GM23338 (cell line): ENCODE measurements around the gene NIM1K. TPM values are rescaled to one million over a fixed set of nuclear protein-coding genes. Genes with fewer than 3 reads are reported as not detected.
A peak's percentile ranks its signal among the peaks of the same experiment; 100 is the strongest.

ENCODE experiments used
- ATAC-seq: fragments of 200-7000 bp; cut with Tn5 transposase; 3 replicates; pipeline ENCODE4 v1.9.1; 2020
- DNase-seq: peaks from one replicate; pipeline ENCODE4 v3.0.0-alpha.2; 2015; ENCODE audit warnings: low spot score
- H2AFZ ChIP-seq: fragments of 200-600 bp; sonication (generic); 2 replicates; pipeline ENCODE4 v1.8.0; 2016; ENCODE audit warnings: antibody characterized with exemption, mild to moderate bottlenecking, moderate library complexity
- H3F3A ChIP-seq: fragments of 200-600 bp; sonication (generic); replicated peaks from 2 replicates; pipeline ENCODE4 v1.8.0; 2017; ENCODE audit warnings: antibody characterized with exemption, mixed run types, low read depth
- H3K27ac ChIP-seq: fragments of 200-600 bp; sonication (generic); 2 replicates; pipeline ENCODE4 v1.6.1; 2016; ENCODE audit warnings: low read depth
- H3K27me3 ChIP-seq: fragments of 200-600 bp; sonication (generic); 2 replicates; pipeline ENCODE4 v1.8.0; 2016; ENCODE audit warnings: mild to moderate bottlenecking, mixed run types, moderate library complexity; ENCODE audit not compliant: insufficient read depth
- H3K36me3 ChIP-seq: fragments of 200-600 bp; sonication (generic); 2 replicates; pipeline ENCODE4 v1.8.0; 2016; ENCODE audit warnings: mild to moderate bottlenecking; ENCODE audit not compliant: insufficient read depth
- H3K4me1 ChIP-seq: fragments of 200-600 bp; sonication (generic); 2 replicates; pipeline ENCODE4 v1.8.0; 2016; ENCODE audit warnings: mild to moderate bottlenecking, moderate library complexity; ENCODE audit not compliant: insufficient read depth
- H3K4me2 ChIP-seq: fragments of 200-600 bp; sonication (generic); 2 replicates; pipeline ENCODE4 v1.7.1; 2017; ENCODE audit warnings: mixed run types
- H3K4me3 ChIP-seq: fragments of 200-600 bp; sonication (generic); 2 replicates; pipeline ENCODE4 v1.6.1; 2016; ENCODE audit warnings: mixed run types
- H3K79me2 ChIP-seq: fragments of 200-600 bp; sonication (generic); replicated peaks from 2 replicates; pipeline ENCODE4 v1.8.0; 2017; ENCODE audit warnings: mild to moderate bottlenecking; ENCODE audit not compliant: insufficient read depth
- H3K9me2 ChIP-seq: fragments of 200-600 bp; sonication (generic); 2 replicates; pipeline ENCODE4 v1.8.0; 2017; ENCODE audit not compliant: insufficient read depth
- H4K20me1 ChIP-seq: fragments of 200-600 bp; sonication (generic); replicated peaks from 2 replicates; pipeline ENCODE4 v1.8.0; 2017; ENCODE audit warnings: mild to moderate bottlenecking; ENCODE audit not compliant: insufficient read depth
- H3K27ac Mint-ChIP-seq: 2 replicates; pipeline ENCODE4 v1.8.0; 2020; ENCODE audit warnings: inconsistent platforms, mild to moderate bottlenecking, moderate library complexity, mixed read lengths
- H3K27me3 Mint-ChIP-seq: 3 replicates; pipeline ENCODE4 v1.8.0; 2022; ENCODE audit warnings: low read depth, mild to moderate bottlenecking, moderate library complexity, mixed read lengths, inconsistent platforms; ENCODE audit not compliant: insufficient read depth, poor library complexity
- H3K36me3 Mint-ChIP-seq: 3 replicates; pipeline ENCODE4 v1.8.0; 2021; ENCODE audit warnings: low read depth, mild to moderate bottlenecking, inconsistent platforms, moderate library complexity, mixed read lengths
- H3K4me1 Mint-ChIP-seq: 3 replicates; pipeline ENCODE4 v1.8.0; 2020; ENCODE audit warnings: mild to moderate bottlenecking, inconsistent platforms, mixed read lengths
- H3K4me3 Mint-ChIP-seq: 3 replicates; pipeline ENCODE4 v1.8.0; 2021; ENCODE audit warnings: moderate library complexity, mild to moderate bottlenecking, inconsistent platforms, mixed read lengths
- H3K9me3 Mint-ChIP-seq: 3 replicates; pipeline ENCODE4 v1.8.0; 2020; ENCODE audit warnings: moderate library complexity, mild to moderate bottlenecking, inconsistent platforms, mixed read lengths
- CREB1 ChIP-seq: fragments of 250-450 bp; sonication (Bioruptor Pico); IDR thresholded peaks from 2 replicates; pipeline ENCODE4 v1.5.0; 2020; ENCODE audit warnings: low read depth, mild to moderate bottlenecking, moderate library complexity
- CTCF ChIP-seq, 2 experiments: fragments of 200-600 bp in 1 of 2; sonication (generic) in 1 of 2; conservative IDR thresholded peaks; 2 replicates each; pipeline versions ENCODE4 v1.5.1 to v1.6.1; 2016 to 2017; ENCODE audit warnings: antibody characterized with exemption in 2 of 2, low read depth in 2 of 2, mild to moderate bottlenecking in 2 of 2, moderate library complexity in 1 of 2
- EZH2 ChIP-seq: fragments of 200-600 bp; sonication (generic); IDR thresholded peaks from one replicate; pipeline ENCODE4 v1.8.0; 2017; ENCODE audit warnings: antibody characterized with exemption, mild to moderate bottlenecking, low read depth; ENCODE audit not compliant: unreplicated experiment
- EZH2phosphoT487 ChIP-seq: fragments of 200-600 bp; sonication (generic); IDR thresholded peaks from one replicate; pipeline ENCODE4 v1.8.1; 2018; ENCODE audit warnings: antibody characterized with exemption; ENCODE audit not compliant: unreplicated experiment
- JUNB ChIP-seq: IDR thresholded peaks from one replicate; pipeline ENCODE4 v1.6.1; 2016; ENCODE audit warnings: antibody characterized with exemption; ENCODE audit not compliant: unreplicated experiment
- NANOG ChIP-seq: IDR thresholded peaks from 2 replicates; pipeline ENCODE4 v1.6.1; 2016; ENCODE audit warnings: antibody characterized with exemption, borderline replicate concordance
- POLR2AphosphoS5 ChIP-seq: IDR thresholded peaks from 2 replicates; pipeline ENCODE4 v1.6.1; 2016; ENCODE audit warnings: antibody characterized with exemption, low read depth
- REST ChIP-seq: IDR thresholded peaks from one replicate; pipeline ENCODE4 v1.6.1; 2018; ENCODE audit warnings: antibody characterized with exemption; ENCODE audit not compliant: unreplicated experiment
- STAT1 ChIP-seq: IDR thresholded peaks from one replicate; pipeline ENCODE4 v1.6.1; 2016; ENCODE audit warnings: antibody characterized with exemption; ENCODE audit not compliant: unreplicated experiment
- ZNF114 ChIP-seq: fragments of 250-450 bp; sonication (Bioruptor Pico); IDR thresholded peaks from 2 replicates; pipeline ENCODE4 v1.5.0; 2020; ENCODE audit warnings: mild to moderate bottlenecking, moderate library complexity
- ZNF331 ChIP-seq: fragments of 250-450 bp; sonication (Bioruptor Pico); IDR thresholded peaks from 2 replicates; pipeline ENCODE4 v1.5.0; 2020; ENCODE audit warnings: low read depth, mild to moderate bottlenecking, moderate library complexity
- long read RNA-seq: library from polyadenylated mRNA; unstranded; transcript quantifications from one replicate; pipeline ENCODE4 v2.0.0, GENCODE V29; 2020; ENCODE audit not compliant: unreplicated experiment
- polyA plus RNA-seq: library from polyadenylated mRNA; unstranded; fragments of >200 nt; fragmentation: Nextera tagmentation; extraction: Ambion mirVana; gene quantifications from 2 replicates; pipeline ENCODE4 v1.2.1, GENCODE V29; 2016
- total RNA-seq: library from RNA; depleted of rRNA; stranded (reverse); fragments of >200 nt; shearing (Covaris generic); gene quantifications from 2 replicates; pipeline ENCODE4 v1.2.3, GENCODE V29; 2014; rRNA removed
- TF ChIP-seq, protein P1 (sequence below): fragments of 250-450 bp; sonication (Bioruptor Pico); IDR thresholded peaks from 2 replicates; pipeline ENCODE4 v1.5.0; 2020; ENCODE audit warnings: mild to moderate bottlenecking, moderate library complexity
- TF ChIP-seq, protein P2 (sequence below): IDR thresholded peaks from 2 replicates; pipeline ENCODE4 v1.6.1; 2016; ENCODE audit warnings: antibody characterized with exemption

NIM1K gene
- total RNA-seq (not detected in 2 replicates), polyA plus RNA-seq (not detected in 2 replicates)
- long read RNA-seq, result 0 reads

- H4K20me1 ChIP-seq, result no peaks in the 10 kb centered on the region
- H3K4me1 ChIP-seq, result peaks cover 14% of the 10 kb centered on the region
- H3K4me3 ChIP-seq, result peak within 1 kb of the TSS; percentile 60
- peaks cover 39% of the 10 kb centered on the region for H3K27me3 Mint-ChIP-seq
- H3K27ac ChIP-seq, result no peak within 1 kb of the TSS
- peak within 1 kb of the TSS; percentile 82 for H3K4me2 ChIP-seq
- no peaks in the 10 kb centered on the region for H3K36me3 ChIP-seq
- no peaks in the 10 kb centered on the region for H3F3A ChIP-seq
- peaks cover 54% of the 10 kb centered on the region for H3K27me3 ChIP-seq
- no peaks in the 10 kb centered on the region for H3K79me2 ChIP-seq
- H3K9me2 ChIP-seq, result no peaks in the 10 kb centered on the region
- H3K4me3 Mint-ChIP-seq, result peak within 1 kb of the TSS; percentile 75
- H3K9me3 Mint-ChIP-seq, result no peaks in the 10 kb centered on the region
- no peak for TF ChIP-seq NANOG
- TF ChIP-seq CTCF (conservative IDR thresholded peaks at IDR 0.05; ENCODE audit: low read depth in 2 of 2), result no peak
- TF ChIP-seq ZNF114, result no peak
- no peak for TF ChIP-seq EZH2phosphoT487
- no peak for TF ChIP-seq JUNB
- TF ChIP-seq STAT1, result no peak
- TF ChIP-seq, protein P1, sequence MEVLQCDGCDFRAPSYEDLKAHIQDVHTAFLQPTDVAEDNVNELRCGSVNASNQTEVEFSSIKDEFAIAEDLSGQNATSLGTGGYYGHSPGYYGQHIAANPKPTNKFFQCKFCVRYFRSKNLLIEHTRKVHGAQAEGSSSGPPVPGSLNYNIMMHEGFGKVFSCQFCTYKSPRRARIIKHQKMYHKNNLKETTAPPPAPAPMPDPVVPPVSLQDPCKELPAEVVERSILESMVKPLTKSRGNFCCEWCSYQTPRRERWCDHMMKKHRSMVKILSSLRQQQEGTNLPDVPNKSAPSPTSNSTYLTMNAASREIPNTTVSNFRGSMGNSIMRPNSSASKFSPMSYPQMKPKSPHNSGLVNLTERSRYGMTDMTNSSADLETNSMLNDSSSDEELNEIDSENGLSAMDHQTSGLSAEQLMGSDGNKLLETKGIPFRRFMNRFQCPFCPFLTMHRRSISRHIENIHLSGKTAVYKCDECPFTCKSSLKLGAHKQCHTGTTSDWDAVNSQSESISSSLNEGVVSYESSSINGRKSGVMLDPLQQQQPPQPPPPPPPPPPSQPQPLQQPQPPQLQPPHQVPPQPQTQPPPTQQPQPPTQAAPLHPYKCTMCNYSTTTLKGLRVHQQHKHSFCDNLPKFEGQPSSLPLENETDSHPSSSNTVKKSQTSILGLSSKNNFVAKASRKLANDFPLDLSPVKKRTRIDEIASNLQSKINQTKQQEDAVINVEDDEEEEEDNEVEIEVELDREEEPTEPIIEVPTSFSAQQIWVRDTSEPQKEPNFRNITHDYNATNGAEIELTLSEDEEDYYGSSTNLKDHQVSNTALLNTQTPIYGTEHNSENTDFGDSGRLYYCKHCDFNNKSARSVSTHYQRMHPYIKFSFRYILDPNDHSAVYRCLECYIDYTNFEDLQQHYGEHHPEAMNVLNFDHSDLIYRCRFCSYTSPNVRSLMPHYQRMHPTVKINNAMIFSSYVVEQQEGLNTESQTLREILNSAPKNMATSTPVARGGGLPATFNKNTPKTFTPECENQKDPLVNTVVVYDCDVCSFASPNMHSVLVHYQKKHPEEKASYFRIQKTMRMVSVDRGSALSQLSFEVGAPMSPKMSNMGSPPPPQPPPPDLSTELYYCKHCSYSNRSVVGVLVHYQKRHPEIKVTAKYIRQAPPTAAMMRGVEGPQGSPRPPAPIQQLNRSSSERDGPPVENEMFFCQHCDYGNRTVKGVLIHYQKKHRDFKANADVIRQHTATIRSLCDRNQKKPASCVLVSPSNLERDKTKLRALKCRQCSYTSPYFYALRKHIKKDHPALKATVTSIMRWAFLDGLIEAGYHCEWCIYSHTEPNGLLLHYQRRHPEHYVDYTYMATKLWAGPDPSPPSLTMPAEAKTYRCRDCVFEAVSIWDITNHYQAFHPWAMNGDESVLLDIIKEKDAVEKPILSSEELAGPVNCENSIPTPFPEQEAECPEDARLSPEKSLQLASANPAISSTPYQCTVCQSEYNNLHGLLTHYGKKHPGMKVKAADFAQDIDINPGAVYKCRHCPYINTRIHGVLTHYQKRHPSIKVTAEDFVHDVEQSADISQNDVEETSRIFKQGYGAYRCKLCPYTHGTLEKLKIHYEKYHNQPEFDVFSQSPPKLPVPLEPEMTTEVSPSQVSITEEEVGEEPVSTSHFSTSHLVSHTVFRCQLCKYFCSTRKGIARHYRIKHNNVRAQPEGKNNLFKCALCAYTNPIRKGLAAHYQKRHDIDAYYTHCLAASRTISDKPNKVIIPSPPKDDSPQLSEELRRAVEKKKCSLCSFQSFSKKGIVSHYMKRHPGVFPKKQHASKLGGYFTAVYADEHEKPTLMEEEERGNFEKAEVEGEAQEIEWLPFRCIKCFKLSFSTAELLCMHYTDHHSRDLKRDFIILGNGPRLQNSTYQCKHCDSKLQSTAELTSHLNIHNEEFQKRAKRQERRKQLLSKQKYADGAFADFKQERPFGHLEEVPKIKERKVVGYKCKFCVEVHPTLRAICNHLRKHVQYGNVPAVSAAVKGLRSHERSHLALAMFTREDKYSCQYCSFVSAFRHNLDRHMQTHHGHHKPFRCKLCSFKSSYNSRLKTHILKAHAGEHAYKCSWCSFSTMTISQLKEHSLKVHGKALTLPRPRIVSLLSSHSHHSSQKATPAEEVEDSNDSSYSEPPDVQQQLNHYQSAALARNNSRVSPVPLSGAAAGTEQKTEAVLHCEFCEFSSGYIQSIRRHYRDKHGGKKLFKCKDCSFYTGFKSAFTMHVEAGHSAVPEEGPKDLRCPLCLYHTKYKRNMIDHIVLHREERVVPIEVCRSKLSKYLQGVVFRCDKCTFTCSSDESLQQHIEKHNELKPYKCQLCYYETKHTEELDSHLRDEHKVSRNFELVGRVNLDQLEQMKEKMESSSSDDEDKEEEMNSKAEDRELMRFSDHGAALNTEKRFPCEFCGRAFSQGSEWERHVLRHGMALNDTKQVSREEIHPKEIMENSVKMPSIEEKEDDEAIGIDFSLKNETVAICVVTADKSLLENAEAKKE, result no peak
- TF ChIP-seq REST, result no peak
- no peak for TF ChIP-seq ZNF331
- TF ChIP-seq CREB1 (CRISPR knock-in tag), result no peak
- TF ChIP-seq EZH2, result no peak
- TF ChIP-seq, protein P2, sequence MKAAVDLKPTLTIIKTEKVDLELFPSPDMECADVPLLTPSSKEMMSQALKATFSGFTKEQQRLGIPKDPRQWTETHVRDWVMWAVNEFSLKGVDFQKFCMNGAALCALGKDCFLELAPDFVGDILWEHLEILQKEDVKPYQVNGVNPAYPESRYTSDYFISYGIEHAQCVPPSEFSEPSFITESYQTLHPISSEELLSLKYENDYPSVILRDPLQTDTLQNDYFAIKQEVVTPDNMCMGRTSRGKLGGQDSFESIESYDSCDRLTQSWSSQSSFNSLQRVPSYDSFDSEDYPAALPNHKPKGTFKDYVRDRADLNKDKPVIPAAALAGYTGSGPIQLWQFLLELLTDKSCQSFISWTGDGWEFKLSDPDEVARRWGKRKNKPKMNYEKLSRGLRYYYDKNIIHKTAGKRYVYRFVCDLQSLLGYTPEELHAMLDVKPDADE, result no peak
- no peak for TF ChIP-seq POLR2AphosphoS5
- peak; percentile 81 for DNase-seq
- peak within 1 kb of the TSS; percentile 83 for H2AFZ ChIP-seq
- H3K36me3 Mint-ChIP-seq, result no peaks in the 10 kb centered on the region
- peaks cover 9% of the 10 kb centered on the region; the same call in 2 of the 3 replicates for H3K4me1 Mint-ChIP-seq
- ATAC-seq, result peak; percentile 88
- no peak within 1 kb of the TSS for H3K27ac Mint-ChIP-seq
Measured at GRCh38 chr5:43191740-43192557, at the start of gene NIM1K. Gene NIM1K (plus strand): TSS chr5:43192225. CDS start chr5:43245776, 53,551 bp downstream.
